ENCODE data around the gene ARHGAP29. TPM values are rescaled to one million over a fixed set of nuclear protein-coding genes. Genes with fewer than 3 reads are reported as not detected.

ARHGAP29 gene
- total and polyA plus RNA-seq, 2 of the 8 experiments (the other 6 are each of a cell fraction or from before 2014, with no cell fraction given) = 0.57 to 3.2 TPM

GRCh38 chr1:94260635-94261387 lies 23.4 kb upstream of the ARHGAP29 start:
- H3K79me2 ChIP-seq (ENCODE audit: control insufficient read depth in 1 of 2, insufficient read depth in 2 of 2, low read length in 2 of 2) = no peaks in the 10 kb centered on the region
- no peak for FAIRE-seq
- POLR2A ChIA-PET (ENCODE audit: partially characterized antibody) = no interaction called here

More at GRCh38 chr1:94260635-94261387, 23.4 kb upstream of the ARHGAP29 start:
- no peak overlapping the region for H2BK12ac ChIP-seq (ENCODE audit: low read depth, low read length)
- H3K18ac ChIP-seq (ENCODE audit: extremely low read depth, low read length) = no peak overlapping the region
- H3K23ac ChIP-seq (ENCODE audit: insufficient read length) = no peak overlapping the region
- CTCF ChIA-PET (ENCODE audit: partially characterized antibody) = interaction anchor here (0.9 to 7.9 kb wide), 8 partner anchors 10 to 236 kb away, joined by 3 to 56 read pairs (median 4); no protein-coding TSS in a partner anchor
- no peak overlapping the region for H3K14ac ChIP-seq (ENCODE audit: insufficient read length)
- no peak overlapping the region for H2AK5ac ChIP-seq (ENCODE audit: low read depth, low read length)
- no peak overlapping the region for H2BK15ac ChIP-seq (ENCODE audit: low read length)
- H3K4me3 ChIP-seq (ENCODE audit: extremely low read depth in 1 of 4, insufficient read depth in 2 of 4, low read depth in 3 of 4, low read length in 4 of 4) = no peak overlapping the region
- no peak overlapping the region for H3K9ac ChIP-seq (replicated peaks in 1 of 4; ENCODE audit: extremely low read depth in 1 of 4, low read depth in 3 of 4, low read length in 3 of 4)
- H2BK20ac ChIP-seq (ENCODE audit: low read length) = no peak overlapping the region
- no peaks in the 10 kb centered on the region for H4K20me1 ChIP-seq (replicated peaks in 1 of 2; ENCODE audit: control insufficient read depth in 1 of 2, insufficient read depth in 2 of 2, low read length in 2 of 2)
- H4K8ac ChIP-seq (ENCODE audit: extremely low read depth, insufficient read depth, low read length) = no peak overlapping the region
- peaks cover 41 to 67% (median 56%) of the 10 kb centered on the region in 4 experiments for H3K27me3 ChIP-seq (replicated peaks in 1 of 4; ENCODE audit: control insufficient read depth in 3 of 4, extremely low read depth in 1 of 4, insufficient read depth in 3 of 4, low read length in 3 of 4)
- no peak for DNase-seq (ENCODE audit: low read depth in 1 of 2, low spot score in 2 of 2)
- H3K23me2 ChIP-seq (ENCODE audit: low read depth, low read length) = no peaks in the 10 kb centered on the region
- H2BK120ac ChIP-seq (replicated peaks; ENCODE audit: low read depth, low read length) = no peak overlapping the region
- H3K27ac ChIP-seq (ENCODE audit: low read depth, low read length) = no peak overlapping the region
- no peak overlapping the region for H3K56ac ChIP-seq (replicated peaks; ENCODE audit: insufficient read length, low read depth, low read length)
- H3K9me3 ChIP-seq (ENCODE audit: insufficient read depth in 2 of 2, low read depth in 1 of 2, low read length in 1 of 2) = no peaks in the 10 kb centered on the region
- H4K5ac ChIP-seq (ENCODE audit: insufficient read length, low read depth, low read length) = no peak overlapping the region
- H4K91ac ChIP-seq (replicated peaks; ENCODE audit: insufficient read length, low read length) = no peak overlapping the region
- no peak overlapping the region for H3K4ac ChIP-seq (replicated peaks; ENCODE audit: insufficient read length, low read depth, low read length)
- no peak overlapping the region for H2BK5ac ChIP-seq (ENCODE audit: low read depth, low read length)
- 0 out of 2 replicates have a peak, but pooled peaks have one; percentile 34 for TF ChIP-seq SUZ12 (IDR thresholded peaks at IDR 0.05; ENCODE audit: low read length)
- TF ChIP-seq CBX5 (IDR thresholded peaks at IDR 0.05; ENCODE audit: low read depth, low read length) = no peak
- H3K79me1 ChIP-seq (ENCODE audit: low read depth, low read length) = no peaks in the 10 kb centered on the region
- no peaks in the 10 kb centered on the region for H3K36me3 ChIP-seq (ENCODE audit: control insufficient read depth in 2 of 4, insufficient read depth in 4 of 4, low read length in 3 of 4)
- peaks cover 0 to 5% (median 2%) of the 10 kb centered on the region in 4 experiments; a peak in 2 of 7 replicates for H3K4me1 ChIP-seq (replicated peaks in 1 of 4; ENCODE audit: control insufficient read depth in 3 of 4, insufficient read depth in 4 of 4, low read length in 3 of 4)
- H3K4me2 ChIP-seq (ENCODE audit: insufficient read depth in 1 of 2, low read depth in 2 of 2, low read length in 2 of 2) = no peak overlapping the region
- 74% methylated on average over 2 of the region's 2 CpGs; no CpG with 5 or more reads in 1 of the 2 experiments for WGBS, 2 experiments (ENCODE audit: extremely low coverage in 1 of 2, insufficient coverage in 1 of 2, insufficient read length in 1 of 2, insufficient replicate concordance in 2 of 2, low coverage in 1 of 2, low lambda C conversion rate in 2 of 2, missing lambda C conversion rate in 1 of 2)
- no peak overlapping the region for H2AFZ ChIP-seq (ENCODE audit: low read length)
